GM21825 (cell line): Measurements from ENCODE around the gene TRMO.

Experiments
- ATAC-seq: cut with Tn5 transposase; IDR thresholded peaks from one replicate; pipeline ENCODE4 v1.9.1; 2021; ENCODE audit warnings: mild to moderate bottlenecking, moderate library complexity; ENCODE audit not compliant: unreplicated experiment

The TRMO gene

GRCh38 chr9:97905228-97905627 lies 17.1 kb downstream of the TRMO start:
- no peak for ATAC-seq

GRCh38 chr9:97904725-97905124 lies 17.6 kb downstream of the TRMO start:
- ATAC-seq = no peak

- no peak for ATAC-seq
Measured at GRCh38 chr9:97903177-97903576, 19.1 kb downstream of the TRMO start.

GRCh38 chr9:97900738-97901565 lies 21.3 kb downstream of the TRMO start:
- no peak for ATAC-seq

- ATAC-seq = no peak
Measured at GRCh38 chr9:97900103-97900737, 22.1 kb downstream of the TRMO start.

- no peak for ATAC-seq
Measured at GRCh38 chr9:97895695-97896332, 26.5 kb downstream of the TRMO start.

- ATAC-seq = no peak
Measured at GRCh38 chr9:97895211-97895610, 27.1 kb downstream of the TRMO start.

GRCh38 chr9:97892421-97892820 lies 29.9 kb downstream of the TRMO start:
- ATAC-seq = no peak

- ATAC-seq = no peak
Measured at GRCh38 chr9:97891736-97892135, 30.6 kb downstream of the TRMO start.

GRCh38 chr9:97889941-97890887 lies 32.1 kb downstream of the TRMO start:
- ATAC-seq = no peak

GRCh38 chr9:97880336-97880735 lies 42.0 kb downstream of the TRMO start:
- ATAC-seq = no peak

- ATAC-seq = no peak
Measured at GRCh38 chr9:97876061-97876460, 46.2 kb downstream of the TRMO start.

GRCh38 chr9:97875111-97875510 lies 47.2 kb downstream of the TRMO start:
- ATAC-seq = no peak

- ATAC-seq = no peak
Measured at GRCh38 chr9:97874624-97875023, 47.7 kb downstream of the TRMO start.

GRCh38 chr9:97873882-97874281 lies 48.4 kb downstream of the TRMO start:
- ATAC-seq = no peak

GRCh38 chr9:97873425-97873824 lies 48.9 kb downstream of the TRMO start:
- no peak for ATAC-seq

GRCh38 chr9:97868859-97869258 lies 53.4 kb downstream of the TRMO start:
- ATAC-seq = no peak

GRCh38 chr9:97866848-97867247 lies 55.5 kb downstream of the TRMO start:
- ATAC-seq = no peak

- no peak for ATAC-seq
Measured at GRCh38 chr9:97866300-97866699, 56.0 kb downstream of the TRMO start.

- no peak for ATAC-seq
Measured at GRCh38 chr9:97864396-97864795, 57.9 kb downstream of the TRMO start.

- no peak for ATAC-seq
Measured at GRCh38 chr9:97863314-97863713, 59.0 kb downstream of the TRMO start.
